K562 (cell line): Measurements from ENCODE around the gene PPT1. TPM values are rescaled to one million over a fixed set of nuclear protein-coding genes. Genes with fewer than 3 reads are reported as not detected.

Experiments used
- ATAC-seq: fragments of 200-7000 bp; cut with Tn5 transposase; 3 replicates; pipeline ENCODE4 v1.9.1; 2020; ENCODE audit warnings: moderate library complexity
- BruUV-seq: library from RNA; stranded (reverse); fragments of 400-500 nt; replicated peaks from 2 replicates; lab custom pipeline; 2021; lab: Mats Ljungman, UMichigan
- CTCF ChIA-PET: fragments of 300-600 bp; formaldehyde crosslinking; extraction: SDS; loops from one replicate; lab custom pipeline; 2021; ENCODE audit warnings: low intra/inter-chr PET ratio; lab: Yijun Ruan, JAX
- POLR2A ChIA-PET: fragments of 300-600, 350-650 bp; sonication (Branson Sonifier 250); formaldehyde crosslinking; extraction: SDS; loops from one replicate; lab custom pipeline; 2021; ENCODE audit warnings: antibody characterized with exemption, inconsistent platforms; lab: Yijun Ruan, JAX
- DNase-seq, 4 experiments: peaks; one replicate each; pipeline versions ENCODE4 v3.0.0 to v3.0.0-alpha.2; 2011 to 2018; ENCODE audit warnings: low spot score in 3 of 4, mixed read lengths in 3 of 4; ENCODE audit errors: extremely low read depth in 1 of 4
- FAIRE-seq: peaks from 2 replicates; lab custom pipeline; 2011; peaks lifted over from hg19 to GRCh38; lab: Jason Lieb, UNC
- H2AFZ ChIP-seq: 2 replicates; pipeline ENCODE4 v1.6.0; 2011; ENCODE audit warnings: low read depth, low read length, control low read depth, inconsistent platforms
- H3K27ac ChIP-seq: fragments of 200-600 bp; 3 replicates; pipeline ENCODE4 v1.8.0; 2011; ENCODE audit warnings: low read depth, mild to moderate bottlenecking, control low read depth, inconsistent platforms, low read length, moderate library complexity, mixed read lengths; ENCODE audit errors: extremely low read depth
- H3K27me3 ChIP-seq, 2 experiments: fragments of 300-600 bp in 1 of 2; 2 replicates in 1 of 2; 3 replicates in 1 of 2; pipeline versions ENCODE4 v1.6.0 to v1.8.0; 2011; ENCODE audit warnings: inconsistent platforms in 2 of 2, low read length in 2 of 2, mild to moderate bottlenecking in 1 of 2, mixed read lengths in 1 of 2, moderate library complexity in 1 of 2; ENCODE audit not compliant: control insufficient read depth in 2 of 2, insufficient read depth in 2 of 2
- H3K36me3 ChIP-seq: fragments of 300-600 bp; 3 replicates; pipeline ENCODE4 v1.8.0; 2011; ENCODE audit warnings: mild to moderate bottlenecking, low read length, inconsistent platforms; ENCODE audit not compliant: control insufficient read depth, insufficient read depth
- H3K4me1 ChIP-seq, 2 experiments: fragments of 200-600 bp in 1 of 2; replicated peaks in 1 of 2; 2 replicates in 1 of 2; 3 replicates in 1 of 2; pipeline versions ENCODE4 v1.5.1 to v1.8.0; 2011; ENCODE audit warnings: inconsistent platforms in 2 of 2, low read length in 2 of 2, mild to moderate bottlenecking in 1 of 2, mixed read lengths in 1 of 2, moderate library complexity in 1 of 2; ENCODE audit not compliant: control insufficient read depth in 2 of 2, insufficient read depth in 2 of 2
- H3K4me2 ChIP-seq: 2 replicates; pipeline ENCODE4 v1.6.1; 2011; ENCODE audit warnings: low read length, control low read depth, inconsistent platforms, mixed read lengths; ENCODE audit not compliant: insufficient read depth
- H3K4me3 ChIP-seq: fragments of 200-600 bp; sonication (generic), shearing (Covaris generic); 2 replicates; pipeline ENCODE4 v1.5.1; 2016; ENCODE audit warnings: control low read depth, inconsistent platforms
- H3K79me2 ChIP-seq: fragments of 200-600 bp; 3 replicates; pipeline ENCODE4 v1.8.0; 2011; ENCODE audit warnings: low read length, inconsistent platforms; ENCODE audit not compliant: control insufficient read depth, insufficient read depth
- H3K9ac ChIP-seq, 2 experiments: 2 replicates each; pipeline versions ENCODE4 v1.6.0 to v1.6.1; 2011; ENCODE audit warnings: low read depth in 2 of 2, low read length in 2 of 2, control low read depth in 1 of 2, inconsistent platforms in 1 of 2, mild to moderate bottlenecking in 1 of 2, mixed read lengths in 1 of 2; ENCODE audit not compliant: insufficient read depth in 1 of 2
- H3K9me1 ChIP-seq: one replicate; pipeline ENCODE4 v1.6.0; 2011; ENCODE audit warnings: inconsistent platforms, mild to moderate bottlenecking, low read length, moderate library complexity; ENCODE audit not compliant: control insufficient read depth, insufficient read depth
- H3K9me3 ChIP-seq: replicated peaks from 2 replicates; pipeline ENCODE4 v1.5.1; 2011; ENCODE audit warnings: low read depth, low read length, inconsistent platforms; ENCODE audit not compliant: control insufficient read depth, insufficient read depth
- H4K20me1 ChIP-seq: replicated peaks from 2 replicates; pipeline ENCODE4 v1.6.1; 2011; ENCODE audit warnings: low read length, inconsistent platforms, mixed read lengths; ENCODE audit not compliant: control insufficient read depth, insufficient read depth
- DNMT1 ChIP-seq: fragments of 450-650 bp; IDR thresholded peaks from 2 replicates; pipeline ENCODE4 v1.6.1; 2016; ENCODE audit warnings: antibody characterized with exemption, mild to moderate bottlenecking
- DPF2 ChIP-seq: fragments of 450-650 bp; IDR thresholded peaks from 2 replicates; pipeline ENCODE4 v1.6.1; 2016
- ETV1 ChIP-seq: fragments of 450-650 bp; conservative IDR thresholded peaks from 2 replicates; pipeline ENCODE4 v1.6.1; 2016; ENCODE audit warnings: missing genetic modification characterization, control low read depth, low read depth, missing compliant biosample characterization
- GATAD2B ChIP-seq: fragments of 450-650 bp; IDR thresholded peaks from 2 replicates; pipeline ENCODE4 v1.6.1; 2017; ENCODE audit warnings: mild to moderate bottlenecking, borderline replicate concordance
- MEF2D ChIP-seq: conservative IDR thresholded peaks from 2 replicates; pipeline ENCODE4 v1.6.1; 2016; ENCODE audit warnings: low read depth, missing genetic modification characterization, missing compliant biosample characterization
- MXI1 ChIP-seq: IDR thresholded peaks from 2 replicates; pipeline ENCODE4 v1.6.1; 2011; ENCODE audit warnings: low read depth, mild to moderate bottlenecking, improper control_type of control experiment, low read length
- NFRKB ChIP-seq: fragments of 450-650 bp; IDR thresholded peaks from 2 replicates; pipeline ENCODE4 v1.6.1; 2016; ENCODE audit warnings: low read depth
- NR2C2 ChIP-seq, 2 experiments: fragments of 200-800 bp in 1 of 2; sonication (Bioruptor generic) in 1 of 2; sonication (generic) in 1 of 2; formaldehyde crosslinking in 1 of 2; IDR thresholded peaks; 2 replicates each; pipeline versions ENCODE4 v1.6.1 to v1.8.0; 2016 to 2022; ENCODE audit warnings: mild to moderate bottlenecking in 1 of 2, missing compliant biosample characterization in 1 of 2, missing genetic modification characterization in 1 of 2, missing genetic modification reagents in 1 of 2
- OTX1 ChIP-seq: fragments of 450-650 bp; formaldehyde crosslinking; IDR thresholded peaks from 2 replicates; pipeline ENCODE4 v1.4.0; 2022; ENCODE audit warnings: mild to moderate bottlenecking
- PHF21A ChIP-seq: fragments of 450-650 bp; IDR thresholded peaks from 2 replicates; pipeline ENCODE4 v1.6.1; 2017; ENCODE audit warnings: low read depth, borderline replicate concordance
- RAD21 ChIP-seq, 2 experiments: fragments of 250-450 bp in 1 of 2; fragments of 450-650 bp in 1 of 2; sonication (Bioruptor Pico) in 1 of 2; formaldehyde crosslinking in 1 of 2; IDR thresholded peaks in 1 of 2; conservative IDR thresholded peaks in 1 of 2; 2 replicates each; pipeline versions ENCODE4 v1.4.0 to v1.8.0; 2020 to 2022; ENCODE audit warnings: mild to moderate bottlenecking in 2 of 2, moderate library complexity in 1 of 2
- ZFX ChIP-seq: sonication (generic); formaldehyde crosslinking; IDR thresholded peaks from 2 replicates; pipeline ENCODE4 v1.8.0; 2022; ENCODE audit warnings: mild to moderate bottlenecking, missing genetic modification reagents, moderate library complexity
- WGBS: fragments of 100-300 bp; shearing (Covaris generic); methylation state at CpG from one replicate; pipeline ENCODE4 v1.1.6; 2016; ENCODE audit warnings: low coverage, mixed read lengths; ENCODE audit not compliant: insufficient coverage; ENCODE audit errors: missing lambda C conversion rate; 5-methylcytosine and 5-hydroxymethylcytosine counted together
- in situ Hi-C: fragments of 300-500 bp; cut with MboI; formaldehyde crosslinking; loops from 4 replicates; pipeline ENCODE4 v1.15.0; 2018; ENCODE audit warnings: inconsistent platforms, mixed read lengths
- intact Hi-C: fragments of 100-400 bp; cut with micrococcal nuclease; formaldehyde crosslinking; loops from 2 replicates; pipeline ENCODE4 v1.14.2; 2022
- polyA plus RNA-seq, 8 experiments: library from polyadenylated mRNA; depleted of rRNA in 4 of 8; stranded (reverse) in 5 of 8; unstranded in 3 of 8; fragments of >200 nt; fragmentation: Nextera tagmentation in 2 of 8; fragmentation: Illumina TruSeq in 1 of 8; extraction: Ambion mirVana in 2 of 8; extraction: Trizol in 1 of 8; gene quantifications; 2 replicates each; pipeline versions ENCODE4 v1.2.1 to v1.2.3, GENCODE V29; 2011 to 2014; ENCODE audit warnings: inconsistent platforms in 1 of 8, missing spikeins in 1 of 8
- total RNA-seq, 7 experiments: library from RNA; depleted of rRNA in 6 of 7; stranded (reverse); fragments of >200 nt in 6 of 7; fragmentation: Illumina TruSeq in 2 of 7; extraction: Trizol in 2 of 7; gene quantifications; 2 replicates each; pipeline versions ENCODE4 v1.2.1 to v1.2.3, GENCODE V29; 2011 to 2021; ENCODE audit warnings: low replicate concordance in 1 of 7

PPT1 gene
- total and polyA plus RNA-seq, 9 of the 15 experiments (the other 6 are each of a cell fraction or from before 2014, with no cell fraction given) = 72.2 to 285 (median 143) TPM

GRCh38 chr1:40059338-40059959, 37.6 kb downstream of the PPT1 start (continued):
- 0 out of 4 replicates have a peak, but pooled peaks of 1 of the 2 experiments have one; percentile 2 for TF ChIP-seq RAD21 (CRISPR knock-in tag; conservative IDR thresholded peaks at IDR 0.05 in 1 of 2, IDR thresholded peaks at IDR 0.05 in 1 of 2)

- Histone ChIP-seq H3K4me2 (peak overlapping the region; percentile 61), H3K9me1 (no peaks in the 10 kb centered on the region), H4K20me1 (no peaks in the 10 kb centered on the region), H3K36me3 (peaks cover 56% of the 10 kb centered on the region), H3K27ac (peak overlapping the region; percentile 92), H3K27me3 (no peaks in the 10 kb centered on the region; a peak in 1 of 5 replicates), H3K9me3 (no peaks in the 10 kb centered on the region), H3K4me1 (peaks cover 28 to 73% of the 10 kb centered on the region in 2 experiments), H3K9ac (peak overlapping the region in 1 of 2 experiments; percentile 74; a peak in 2 of 4 replicates), H3K4me3 (no peak overlapping the region), H2AFZ (no peak overlapping the region), H3K79me2 (peaks cover 76% of the 10 kb centered on the region)
- ChIA-PET CTCF (no interaction called here), POLR2A (interaction anchor here (0.7 to 6.2 kb wide), 10 partner anchors 7 to 339 kb away, joined by 3 to 64 read pairs (median 6); partner anchors contain the start of gene CAP1)
- intact Hi-C loops (no loop called here), in situ Hi-C loops (no loop called here)
- DNase-seq = peak in 2 of 4 experiments; percentile 47 to 55
- no peak for FAIRE-seq
- 12% methylated on average over 7 of the region's 7 CpGs for WGBS
- BruUV-seq = no TSS peak
- peak; percentile 31 for ATAC-seq
- TF ChIP-seq OTX1 = no peak
- peak; percentile 61; the same call in 1 of the 2 replicates for TF ChIP-seq NFRKB
- no peak for TF ChIP-seq ZFX (CRISPR knock-in tag)
- TF ChIP-seq NR2C2 (CRISPR knock-in tag; IDR thresholded peaks at IDR 0.05) = no peak
- no peak; the same call in none of the 2 replicates for TF ChIP-seq NR2C2 (tag; IDR thresholded peaks at IDR 0.05)
- TF ChIP-seq PHF21A = no peak
- no peak for TF ChIP-seq MXI1
- TF ChIP-seq MEF2D (tag) = no peak
- TF ChIP-seq ETV1 (tag) = 0 out of 2 replicates have a peak, but pooled peaks have one; percentile 18
- 0 out of 2 replicates have a peak, but pooled peaks have one; percentile 42 for TF ChIP-seq GATAD2B
- no peak for TF ChIP-seq DNMT1
- peak; percentile 39; the same call in 1 of the 2 replicates for TF ChIP-seq DPF2
Measured at GRCh38 chr1:40058453-40059337, 38.4 kb downstream of the PPT1 start.
